HFFc6 (cell line): ENCODE results near the gene MTURN. TPM values are rescaled to one million over a fixed set of nuclear protein-coding genes. Genes with fewer than 3 reads are reported as not detected.

Source experiments
- DNase-seq: peaks from one replicate; pipeline ENCODE4 v3.0.0-alpha.2; 2018
- H3K27ac Mint-ChIP-seq: 2 replicates; pipeline ENCODE4 v1.8.0; 2020; ENCODE audit warnings: mild to moderate bottlenecking, mixed read lengths
- H3K27me3 Mint-ChIP-seq: 2 replicates; pipeline ENCODE4 v1.8.0; 2021; ENCODE audit warnings: mild to moderate bottlenecking, moderate library complexity, mixed read lengths; ENCODE audit not compliant: insufficient read depth
- H3K36me3 Mint-ChIP-seq: 2 replicates; pipeline ENCODE4 v1.8.0; 2021; ENCODE audit warnings: low read depth, mixed read lengths
- H3K4me1 Mint-ChIP-seq: 2 replicates; pipeline ENCODE4 v1.8.0; 2020; ENCODE audit warnings: low read depth, mixed read lengths
- H3K4me3 Mint-ChIP-seq: 2 replicates; pipeline ENCODE4 v1.8.0; 2020; ENCODE audit warnings: mild to moderate bottlenecking, moderate library complexity, mixed read lengths
- H3K9me3 Mint-ChIP-seq: 2 replicates; pipeline ENCODE4 v1.8.0; 2020; ENCODE audit warnings: mild to moderate bottlenecking, mixed read lengths
- CTCF ChIP-seq: fragments of 200-600 bp; sonication (generic); IDR thresholded peaks from 2 replicates; pipeline ENCODE4 v1.5.0; 2021; ENCODE audit warnings: antibody characterized with exemption, mild to moderate bottlenecking
- total RNA-seq, 6 experiments: library from RNA; stranded (reverse); fragmentation: NEBNext Ultra II Directional; extraction: Animal tissue kit (Norgen Biotek cat#: 25700); gene quantifications; 2 replicates in 1 of 6; 3 replicates in 5 of 6; pipeline ENCODE4 v1.2.3, GENCODE V29; 2021

Gene MTURN
- total RNA-seq, 6 experiments from 2014 or later, result 4.3 to 7.1 (median 5.9) TPM

GRCh38 chr7:30180718-30181117 lies 45.9 kb downstream of the MTURN start:
- DNase-seq, result no peak
- Mint-ChIP-seq H3K4me3 (no peak overlapping the region), H3K27ac (no peak overlapping the region), H3K27me3 (peaks cover 7% of the 10 kb centered on the region), H3K4me1 (peaks cover 2% of the 10 kb centered on the region), H3K36me3 (no peaks in the 10 kb centered on the region), H3K9me3 (no peaks in the 10 kb centered on the region)
- no peak for TF ChIP-seq CTCF

DNA sequence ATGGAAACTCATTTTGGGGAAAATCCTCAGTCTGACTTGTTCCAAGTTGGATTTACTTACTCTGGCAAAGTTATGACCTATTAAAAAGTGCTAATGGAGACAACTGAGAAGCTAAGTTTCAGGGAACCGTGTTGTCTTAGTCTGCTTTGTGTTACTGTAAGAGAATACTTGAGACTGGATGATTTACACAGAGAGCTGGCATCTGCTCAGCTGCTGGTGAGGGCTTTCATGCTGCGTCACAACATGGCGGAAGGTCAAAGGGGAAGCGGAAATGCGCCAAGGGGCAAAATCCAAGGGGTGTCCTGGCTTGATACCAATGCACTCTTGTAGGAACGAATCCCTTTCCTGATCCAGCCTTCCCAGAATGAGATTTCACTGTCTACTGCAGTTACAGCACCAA lies 46.4 kb downstream of the MTURN start:
- Mint-ChIP-seq H3K4me1 (no peaks in the 10 kb centered on the region), H3K9me3 (no peaks in the 10 kb centered on the region), H3K27me3 (peaks cover 7% of the 10 kb centered on the region), H3K36me3 (no peaks in the 10 kb centered on the region), H3K4me3 (no peak overlapping the region), H3K27ac (no peak overlapping the region)
- TF ChIP-seq CTCF, result no peak
- no peak for DNase-seq

GRCh38 chr7:30181736-30182522 lies 47.1 kb downstream of the MTURN start:
- no peak for DNase-seq
- H3K27ac Mint-ChIP-seq, result no peak overlapping the region
- H3K4me3 Mint-ChIP-seq, result no peak overlapping the region
- peaks cover 7% of the 10 kb centered on the region for H3K27me3 Mint-ChIP-seq
- no peak for TF ChIP-seq CTCF
- H3K36me3 Mint-ChIP-seq, result no peaks in the 10 kb centered on the region
- no peaks in the 10 kb centered on the region for H3K9me3 Mint-ChIP-seq
- no peaks in the 10 kb centered on the region for H3K4me1 Mint-ChIP-seq

GRCh38 chr7:30182814-30183213 lies 48.0 kb downstream of the MTURN start:
- peaks cover 8% of the 10 kb centered on the region for H3K27me3 Mint-ChIP-seq
- no peak for TF ChIP-seq CTCF
- no peak overlapping the region for H3K27ac Mint-ChIP-seq
- H3K36me3 Mint-ChIP-seq, result no peaks in the 10 kb centered on the region
- H3K4me3 Mint-ChIP-seq, result no peak overlapping the region
- DNase-seq, result no peak
- no peaks in the 10 kb centered on the region for H3K4me1 Mint-ChIP-seq
- H3K9me3 Mint-ChIP-seq, result no peaks in the 10 kb centered on the region

DNA sequence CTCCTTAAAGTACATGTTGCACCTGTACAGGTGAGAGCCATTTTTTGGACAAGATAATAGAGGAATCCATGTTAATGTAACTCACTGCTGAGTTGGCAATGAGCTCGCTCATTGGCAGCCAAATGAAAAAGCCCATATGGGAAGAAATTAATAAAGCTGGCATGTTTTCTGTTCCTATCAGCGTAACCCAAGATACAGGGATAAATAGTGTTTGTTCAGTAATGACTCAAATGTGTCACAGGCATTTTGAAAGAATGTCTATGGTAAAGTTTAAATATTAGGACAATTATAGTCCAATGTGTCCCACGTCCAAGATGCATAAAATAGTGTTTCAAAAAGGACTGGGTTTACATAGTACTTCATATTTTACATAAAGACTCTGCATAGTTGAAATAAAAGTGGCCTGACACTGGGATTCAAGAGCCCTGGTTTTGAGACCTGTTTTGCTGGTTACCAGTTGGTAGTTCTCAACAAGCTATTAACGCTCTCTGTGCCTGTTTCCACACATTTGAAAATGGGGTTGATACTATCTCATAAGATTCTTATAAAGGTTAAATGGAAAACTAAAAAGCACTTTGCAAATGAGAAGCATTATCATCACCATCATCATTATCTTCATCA lies 49.1 kb downstream of the MTURN start:
- Mint-ChIP-seq H3K4me3 (no peak overlapping the region), H3K27me3 (peaks cover 12% of the 10 kb centered on the region), H3K4me1 (no peaks in the 10 kb centered on the region), H3K36me3 (no peaks in the 10 kb centered on the region), H3K27ac (no peak overlapping the region), H3K9me3 (no peaks in the 10 kb centered on the region)
- DNase-seq, result no peak
- TF ChIP-seq CTCF, result no peak
